ENCODE measurements around the gene CAB39.

- no peak for TF ChIP-seq POLR2A (IDR thresholded peaks at IDR 0.05)
- TF ChIP-seq CTCF (IDR thresholded peaks at IDR 0.05), result no peak
Observed at GRCh38 chr2:230781130-230781797, 68.6 kb downstream of the CAB39 start.
